Femur (tissue), 1 donor: ENCODE measurements around the gene JCHAIN.
"Not testable (repeated sequence)": the region's sequence is repeated elsewhere in the genome, so short reads cannot be mapped to it uniquely, and the experiment has no call there.

Source experiments
- DNase-seq: peaks from one replicate; pipeline ENCODE4 v3.0.0-alpha.2; 2017

The JCHAIN gene

GRCh38 chr4:70687821-70688794, 21.8 kb upstream of the JCHAIN start, which contains the start of gene UTP3:
Gene UTP3 (plus strand): TSS chr4:70688532. CDS start chr4:70688678, 146 bp downstream.
- peak; percentile 98 for DNase-seq

DNA sequence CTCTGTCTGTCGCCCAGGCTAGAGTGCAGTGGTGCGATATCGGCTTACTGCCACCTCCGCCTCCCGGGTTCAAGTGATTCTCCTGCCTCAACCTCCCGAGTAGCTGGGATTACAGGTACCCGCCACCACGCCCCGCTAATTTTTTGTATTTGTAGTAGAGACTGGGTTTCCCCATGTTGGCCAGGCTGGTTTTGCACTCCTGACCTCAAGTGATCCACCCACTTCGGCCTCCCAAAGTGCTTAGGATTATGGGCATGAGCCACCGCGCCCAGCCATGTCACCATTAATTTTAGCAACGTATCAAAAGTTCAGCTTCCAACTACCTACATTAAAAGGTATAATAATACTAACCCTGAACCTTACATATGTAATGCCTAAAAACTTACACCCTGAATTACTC, 21.1 kb upstream of the JCHAIN start:
- no peak for DNase-seq

GRCh38 chr4:70682142-70682541, 15.8 kb upstream of the JCHAIN start:
- DNase-seq = not testable (repeated sequence)

DNA sequence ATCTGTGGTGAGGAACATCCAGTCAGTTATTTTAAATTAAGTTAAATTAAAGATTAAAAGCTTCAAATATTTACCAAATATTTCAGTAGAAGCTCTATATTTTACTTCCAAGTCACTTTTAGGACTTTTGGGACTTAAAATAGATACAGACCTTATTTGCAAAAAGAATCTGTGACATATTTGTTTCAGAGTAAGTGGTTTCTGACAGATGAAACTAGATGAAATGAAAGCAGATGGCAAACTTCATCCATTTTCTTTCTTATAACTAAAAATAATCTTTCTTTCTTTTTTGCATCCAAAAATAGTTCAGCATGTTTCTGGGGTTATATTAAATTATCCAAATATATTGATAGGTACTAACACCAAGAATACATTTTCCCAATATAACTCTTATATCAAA, 15.4 kb upstream of the JCHAIN start:
- no peak for DNase-seq

DNA sequence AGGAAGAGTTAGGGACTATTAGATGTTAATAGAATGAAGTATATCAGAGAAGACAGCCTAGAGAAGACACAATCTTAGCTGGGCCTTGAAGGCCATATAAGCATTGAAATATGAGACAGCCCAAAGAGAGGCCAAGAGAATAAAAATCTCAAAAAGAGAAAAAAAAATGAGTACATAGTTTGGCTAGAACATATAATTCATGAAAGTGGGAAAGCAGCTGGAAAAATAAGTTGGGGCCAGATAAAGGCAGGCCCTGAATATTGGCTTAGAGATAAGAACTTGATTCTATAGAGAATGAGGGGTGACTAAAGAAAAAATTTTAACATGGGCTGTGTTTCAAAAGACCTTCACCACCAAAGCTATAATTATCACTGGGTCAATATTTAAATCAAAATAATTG, 14.6 kb upstream of the JCHAIN start:
- DNase-seq = no peak

DNA sequence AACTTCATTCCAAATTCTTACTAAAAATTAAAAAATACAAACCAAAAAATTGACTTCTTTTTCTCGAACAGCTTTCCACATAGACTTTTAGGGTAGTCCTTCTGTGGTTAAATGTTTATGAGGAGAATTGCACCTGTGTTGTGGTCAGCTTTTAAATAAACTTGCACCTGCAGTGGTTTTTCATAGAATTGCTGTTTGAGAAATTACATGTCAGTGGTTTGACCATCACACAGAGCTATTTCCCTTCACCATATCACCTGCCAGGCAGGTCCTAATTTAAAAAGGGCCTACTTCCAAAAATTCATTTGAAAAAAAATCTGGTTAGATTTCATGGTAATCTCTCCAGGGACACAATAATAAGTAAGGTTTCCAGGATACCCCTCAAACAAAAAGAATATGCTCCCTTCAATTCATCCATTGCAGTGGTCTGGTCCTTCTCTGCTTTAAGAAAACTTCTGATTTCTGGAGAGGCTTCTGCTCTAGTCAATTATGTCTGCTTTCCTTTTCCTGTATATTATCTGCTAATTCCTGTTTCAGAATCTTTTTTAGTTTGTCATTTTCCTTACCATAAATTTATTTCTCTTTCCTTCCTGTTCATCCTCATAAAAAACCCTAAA, 12.2 kb upstream of the JCHAIN start:
- no peak for DNase-seq

- no peak for DNase-seq
Measured at GRCh38 chr4:70676554-70677090, 10.3 kb upstream of the JCHAIN start.

DNA sequence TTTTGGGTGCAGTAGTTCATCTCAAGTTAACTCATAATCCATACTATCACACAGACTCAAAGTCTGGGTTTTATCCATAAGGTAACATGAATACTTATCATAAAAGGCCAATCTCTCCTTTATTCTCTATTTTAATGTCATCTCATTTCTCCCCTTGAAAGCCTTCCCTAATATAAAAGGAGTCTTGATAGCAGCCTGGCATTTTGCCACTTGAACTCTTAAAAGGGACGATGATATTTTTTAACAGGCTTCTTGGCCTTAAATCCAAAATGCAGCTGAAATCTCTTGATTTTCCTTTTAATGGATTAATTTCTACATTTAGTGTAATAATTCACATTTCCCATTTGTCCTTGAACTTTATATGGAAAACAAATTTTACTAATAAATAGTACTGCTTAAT, 8.4 kb upstream of the JCHAIN start:
- no peak for DNase-seq

GRCh38 chr4:70674191-70674590, 7.9 kb upstream of the JCHAIN start:
- no peak for DNase-seq

DNA sequence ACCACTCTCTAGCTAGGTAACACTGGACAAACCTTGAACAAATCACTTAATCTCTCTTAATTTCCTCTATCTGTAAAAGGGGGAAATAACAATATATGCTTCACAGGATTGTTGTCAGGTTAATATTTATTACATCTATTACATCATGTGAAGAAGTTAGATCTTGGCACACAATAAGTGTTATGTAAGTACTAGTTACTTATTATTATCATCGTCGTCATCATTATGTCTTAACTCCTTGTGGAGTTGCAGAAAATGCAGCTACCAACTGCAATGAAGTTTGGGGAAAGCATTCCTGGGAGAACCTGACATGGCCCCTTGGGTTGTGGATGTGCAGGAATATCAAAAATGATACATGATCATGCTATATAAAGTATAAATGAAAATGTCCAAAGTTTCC, 4.8 kb upstream of the JCHAIN start:
- no peak for DNase-seq

DNA sequence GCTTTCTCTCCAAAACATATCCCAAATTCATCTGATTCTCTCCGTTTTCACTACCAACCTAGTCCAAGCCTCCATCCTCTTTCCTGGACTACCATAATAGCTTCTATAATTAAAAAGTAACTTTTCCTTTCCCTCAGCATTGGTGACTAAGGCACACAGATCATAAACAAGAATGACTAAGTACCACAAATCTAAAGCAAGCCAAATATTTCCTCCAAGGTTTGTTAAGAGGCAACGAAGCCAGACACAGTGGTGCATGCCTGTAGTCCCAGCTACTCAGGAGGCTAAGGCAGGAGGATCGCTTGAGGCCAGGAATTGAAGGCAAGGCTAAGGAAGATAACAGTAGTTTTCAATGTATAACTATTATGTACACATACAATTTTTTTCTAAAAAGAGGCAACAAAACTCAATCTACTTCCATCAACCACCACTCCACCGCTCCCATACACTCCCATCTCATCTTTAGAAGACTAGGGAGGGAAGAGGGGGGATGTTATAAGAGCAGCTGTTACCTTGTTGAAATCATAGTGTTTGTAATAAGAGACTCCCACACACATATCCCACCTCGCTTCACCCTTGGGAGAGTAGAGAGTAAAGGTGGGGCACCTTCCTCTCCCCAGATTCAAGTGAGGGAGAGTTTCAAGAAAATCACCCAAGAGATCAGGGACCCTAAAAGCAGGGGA, 4.2 kb upstream of the JCHAIN start:
- DNase-seq = no peak

GRCh38 chr4:70667740-70668535, 1.6 kb upstream of the JCHAIN start:
- no peak for DNase-seq

DNA sequence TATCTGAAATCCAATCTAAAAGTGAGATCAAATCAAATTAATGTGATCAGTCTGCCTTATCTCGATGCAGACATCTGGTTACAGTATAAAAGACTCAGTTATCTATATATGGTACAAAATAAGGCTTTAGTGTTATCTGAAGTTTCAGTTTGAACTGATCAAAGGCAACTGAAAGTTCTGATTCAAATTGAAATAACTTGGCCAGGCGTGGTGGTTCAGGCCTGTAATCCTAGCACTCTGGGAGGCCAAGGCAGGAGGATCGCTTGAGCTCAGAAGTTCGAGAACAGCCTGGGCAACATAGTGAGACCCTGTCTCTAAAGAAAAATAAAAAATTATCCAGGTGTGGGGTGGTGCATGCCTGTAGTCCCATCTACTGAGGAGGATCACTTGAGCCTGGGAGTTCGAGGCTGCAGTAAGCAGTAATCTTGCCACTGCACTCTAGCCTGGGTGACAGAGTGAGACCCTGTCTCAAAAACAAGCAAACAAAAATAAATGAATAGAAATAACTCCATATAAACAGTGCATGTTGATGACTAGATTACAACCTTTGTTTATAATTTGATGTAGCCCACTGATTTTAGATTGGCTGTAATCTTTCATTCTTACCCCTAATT, 4.9 kb downstream of the JCHAIN start:
- DNase-seq = not testable (repeated sequence)

DNA sequence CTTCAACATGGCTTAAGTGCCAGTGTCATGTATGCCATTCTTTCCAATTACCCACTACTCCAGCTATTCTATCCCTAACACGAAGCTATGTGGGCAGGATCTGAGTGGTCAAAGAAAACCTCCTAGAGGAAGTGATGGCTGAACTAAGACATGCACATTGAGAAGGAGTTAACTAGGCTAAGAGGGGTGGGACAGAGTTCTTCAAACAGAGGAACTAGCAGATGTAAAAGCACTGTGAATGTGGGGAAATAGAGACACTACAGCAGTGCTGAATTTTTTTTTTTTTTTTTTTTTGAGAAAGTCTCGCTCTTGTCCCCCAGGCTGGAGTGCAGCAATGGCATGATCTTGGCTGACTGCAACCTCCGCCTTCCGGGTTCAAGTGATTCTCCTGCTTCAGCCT, 6.2 kb downstream of the JCHAIN start:
- no peak for DNase-seq

- DNase-seq = no peak
Measured at GRCh38 chr4:70658418-70658817, 7.9 kb downstream of the JCHAIN start.

DNA sequence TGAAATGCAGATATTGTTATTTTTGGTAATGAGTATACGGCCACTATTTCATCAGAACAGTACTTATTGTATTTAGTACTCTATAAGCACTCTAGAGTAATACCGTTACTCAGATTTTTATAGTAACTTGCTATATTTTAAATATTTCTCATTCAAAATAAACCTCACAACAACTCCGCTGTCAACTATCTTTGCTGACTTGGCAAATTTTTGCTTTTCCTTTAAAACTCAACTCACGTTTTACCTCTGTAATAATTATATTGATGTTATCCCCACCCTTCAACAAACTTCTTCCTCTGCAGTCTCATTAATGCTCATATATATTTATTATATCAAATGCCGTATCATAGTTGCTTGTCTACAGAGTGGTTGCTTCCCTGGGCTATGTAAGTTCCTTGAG, 9.0 kb downstream of the JCHAIN start:
- DNase-seq = no peak

GRCh38 chr4:70654605-70655011, 11.7 kb downstream of the JCHAIN start:
- no peak for DNase-seq

- no peak for DNase-seq
Measured at GRCh38 chr4:70651864-70652506, 14.3 kb downstream of the JCHAIN start.

DNA sequence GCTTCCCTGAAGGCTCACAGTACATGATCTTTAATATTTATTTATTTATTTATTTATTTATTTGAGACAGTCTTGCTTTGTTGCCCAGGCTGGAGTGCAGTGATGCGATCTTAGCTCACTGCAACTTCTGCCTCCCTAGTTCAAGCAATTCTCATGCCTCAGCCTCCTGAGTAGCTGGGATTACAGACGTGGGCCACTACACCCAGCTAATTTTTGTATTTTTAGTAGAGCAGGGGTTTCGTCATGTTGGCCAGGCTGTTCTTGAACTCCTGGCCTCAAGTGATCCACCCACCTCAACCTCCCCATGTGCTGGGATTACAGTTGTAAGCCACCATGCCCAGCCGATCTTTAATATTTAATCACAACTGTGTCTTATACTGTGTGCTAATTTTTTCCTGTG, 15.6 kb downstream of the JCHAIN start:
- not testable (repeated sequence) for DNase-seq

DNA sequence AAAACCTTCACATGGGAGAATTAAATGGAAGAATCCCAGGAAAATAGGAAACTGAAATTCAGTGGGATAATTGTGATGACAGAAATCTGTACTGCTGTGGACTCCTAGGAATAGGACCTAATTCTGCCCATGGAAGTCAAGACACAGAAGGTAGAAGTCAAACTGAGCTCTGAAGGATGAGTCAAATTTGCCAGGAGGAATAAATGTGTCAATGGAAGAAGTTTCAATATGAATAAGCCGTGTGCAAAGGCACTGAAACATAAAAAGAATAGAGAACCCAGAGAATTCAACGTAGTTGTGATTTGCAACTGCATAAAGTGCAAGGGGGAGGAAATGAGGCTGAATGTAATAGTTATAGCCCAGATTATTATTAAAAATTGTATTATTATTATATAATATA, 26.1 kb downstream of the JCHAIN start:
- DNase-seq = no peak

DNA sequence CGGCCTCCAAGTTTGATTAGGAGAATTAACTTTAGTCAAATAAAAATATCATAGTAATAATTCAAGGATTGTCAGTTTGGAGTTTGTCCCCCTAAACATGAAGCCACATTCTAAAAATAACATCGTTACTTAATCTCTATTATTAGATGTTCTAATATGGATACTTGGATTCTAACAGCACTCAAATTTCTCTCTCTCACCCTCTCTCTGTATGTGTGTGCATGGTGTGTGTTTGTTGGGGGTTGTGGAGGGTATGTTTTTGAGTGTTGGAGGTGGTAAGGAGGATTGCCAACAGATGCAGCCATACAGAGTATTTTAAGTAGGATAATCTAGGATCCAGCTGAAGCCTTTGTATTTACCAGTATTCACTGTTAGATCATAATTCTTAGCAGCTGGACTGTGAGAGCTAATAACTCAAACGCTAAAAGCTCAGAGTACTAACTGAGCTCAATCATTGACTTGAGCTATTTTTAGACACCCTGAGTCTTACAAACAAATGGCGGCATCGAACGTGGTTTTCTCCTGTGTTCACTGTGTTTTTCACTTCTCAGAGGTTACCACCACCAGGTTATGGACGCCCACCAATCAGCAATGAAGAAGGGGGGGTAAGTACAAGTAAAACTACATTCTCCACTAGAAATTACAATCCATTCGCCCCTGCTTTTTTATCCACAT, 28.9 kb downstream of the JCHAIN start:
- no peak for DNase-seq
